HUES64 (cell line): ENCODE measurements around the gene SPEG.
"Not testable (repeated sequence)": the region's sequence is repeated elsewhere in the genome, so short reads cannot be mapped to it uniquely, and the experiment has no call there.

Experiments
- H3K27ac ChIP-seq: 2 replicates; pipeline ENCODE4 v1.7.0; 2013; ENCODE audit warnings: low read depth, low read length, inconsistent platforms
- H3K27me3 ChIP-seq: 2 replicates; pipeline ENCODE4 v1.6.1; 2013; ENCODE audit warnings: mild to moderate bottlenecking, low read length; ENCODE audit not compliant: insufficient read depth
- H3K36me3 ChIP-seq: 2 replicates; pipeline ENCODE4 v1.6.1; 2013; ENCODE audit warnings: mild to moderate bottlenecking, low read length; ENCODE audit not compliant: insufficient read depth
- H3K4me1 ChIP-seq: 2 replicates; pipeline ENCODE4 v1.6.1; 2013; ENCODE audit warnings: mild to moderate bottlenecking, low read length, moderate library complexity; ENCODE audit not compliant: insufficient read depth
- H3K4me3 ChIP-seq: 2 replicates; pipeline ENCODE4 v1.5.1; 2013; ENCODE audit warnings: mild to moderate bottlenecking, low read length, moderate library complexity
- H3K9ac ChIP-seq: 2 replicates; pipeline ENCODE4 v1.6.1; 2013; ENCODE audit warnings: mild to moderate bottlenecking, low read depth, low read length
- H3K9me3 ChIP-seq: 2 replicates; pipeline ENCODE4 v1.6.1; 2013; ENCODE audit warnings: low read depth, low read length; ENCODE audit not compliant: insufficient read depth
- WGBS: fragments of 150-250, 120-280 bp; methylation state at CpG from one replicate; pipeline ENCODE4 v1.1.7; 2013; ENCODE audit warnings: missing lambda C conversion rate; 5-methylcytosine and 5-hydroxymethylcytosine counted together

Gene SPEG

GRCh38 chr2:219405958-219406860 is 28.4 kb upstream of the SPEG start:
- Histone ChIP-seq H3K4me1 (peaks cover 15% of the 10 kb centered on the region), H3K9ac (no peak overlapping the region), H3K27me3 (no peaks in the 10 kb centered on the region), H3K27ac (no peak overlapping the region), H3K4me3 (no peak overlapping the region), H3K36me3 (no peaks in the 10 kb centered on the region), H3K9me3 (no peaks in the 10 kb centered on the region)
- WGBS: 91% methylated on average over 7 of the region's 7 CpGs

GRCh38 chr2:219406861-219407230 is 27.8 kb upstream of the SPEG start:
- WGBS: 88% methylated on average over 3 of the region's 3 CpGs

GRCh38 chr2:219407343-219407742 is 27.3 kb upstream of the SPEG start:
- H3K27ac ChIP-seq, H3K9ac ChIP-seq, H3K27me3 ChIP-seq, H3K4me3 ChIP-seq, H3K36me3 ChIP-seq, H3K9me3 ChIP-seq: not testable (repeated sequence)
- WGBS: 70% methylated on average over 5 of the region's 5 CpGs
- H3K4me1 ChIP-seq: peaks cover 11% of the 10 kb centered on the region

More at GRCh38 chr2:219406861-219407230, 27.8 kb upstream of the SPEG start:
- Histone ChIP-seq H3K4me3 (no peak overlapping the region), H3K27me3 (no peaks in the 10 kb centered on the region), H3K4me1 (peaks cover 15% of the 10 kb centered on the region), H3K9ac (no peak overlapping the region), H3K27ac (no peak overlapping the region), H3K36me3 (no peaks in the 10 kb centered on the region), H3K9me3 (no peaks in the 10 kb centered on the region)

- Histone ChIP-seq H3K36me3 (no peaks in the 10 kb centered on the region), H3K9ac (no peak overlapping the region), H3K27me3 (no peaks in the 10 kb centered on the region), H3K4me3 (no peak overlapping the region), H3K27ac (no peak overlapping the region), H3K9me3 (peaks cover 6% of the 10 kb centered on the region; the same call in 1 of the 2 replicates), H3K4me1 (peaks cover 6% of the 10 kb centered on the region; the same call in 1 of the 2 replicates)
- 94% methylated on average over 5 of the region's 5 CpGs for WGBS
These were observed 26.4 kb upstream of the SPEG start for GRCh38 chr2:219408204-219408603.

GRCh38 chr2:219408631-219409030 is 26.0 kb upstream of the SPEG start:
- no peak overlapping the region for H3K4me3 ChIP-seq
- no peak overlapping the region for H3K9ac ChIP-seq
- WGBS: 88% methylated on average over 8 of the region's 8 CpGs
- peaks cover 6% of the 10 kb centered on the region; the same call in 1 of the 2 replicates for H3K4me1 ChIP-seq
- H3K27ac ChIP-seq: no peak overlapping the region
- H3K27me3 ChIP-seq: no peaks in the 10 kb centered on the region
- no peaks in the 10 kb centered on the region for H3K36me3 ChIP-seq
- H3K9me3 ChIP-seq: peaks cover 6% of the 10 kb centered on the region; the same call in 1 of the 2 replicates

- 92% methylated on average over 5 of the region's 5 CpGs for WGBS
- no peak overlapping the region for H3K4me3 ChIP-seq
- H3K27ac ChIP-seq: no peak overlapping the region
- no peaks in the 10 kb centered on the region for H3K36me3 ChIP-seq
- no peaks in the 10 kb centered on the region for H3K27me3 ChIP-seq
- H3K9ac ChIP-seq: no peak overlapping the region
- peaks cover 3% of the 10 kb centered on the region; the same call in 1 of the 2 replicates for H3K4me1 ChIP-seq
- H3K9me3 ChIP-seq: peaks cover 6% of the 10 kb centered on the region; the same call in 1 of the 2 replicates
These were observed 25.0 kb upstream of the SPEG start for GRCh38 chr2:219409619-219410018.

GRCh38 chr2:219410390-219410789 is 24.3 kb upstream of the SPEG start:
- H3K9me3 ChIP-seq: peaks cover 6% of the 10 kb centered on the region; the same call in 1 of the 2 replicates
- no peak overlapping the region for H3K4me3 ChIP-seq
- H3K36me3 ChIP-seq: no peaks in the 10 kb centered on the region
- H3K27me3 ChIP-seq: no peaks in the 10 kb centered on the region
- H3K9ac ChIP-seq: no peak overlapping the region
- no peak overlapping the region for H3K27ac ChIP-seq
- no peaks in the 10 kb centered on the region; the same call in 1 of the 2 replicates for H3K4me1 ChIP-seq
- 94% methylated on average over 8 of the region's 8 CpGs for WGBS

- Histone ChIP-seq H3K9me3 (peaks cover 6% of the 10 kb centered on the region; the same call in 1 of the 2 replicates), H3K36me3 (no peaks in the 10 kb centered on the region), H3K4me1 (peaks cover 14% of the 10 kb centered on the region), H3K27ac (no peak overlapping the region), H3K9ac (no peak overlapping the region), H3K4me3 (no peak overlapping the region), H3K27me3 (peaks cover 13% of the 10 kb centered on the region)
- WGBS: 93% methylated on average over 4 of the region's 4 CpGs
These were observed 19.8 kb upstream of the SPEG start for GRCh38 chr2:219414857-219415256.

GRCh38 chr2:219415580-219416234 is 18.9 kb upstream of the SPEG start:
- Histone ChIP-seq H3K9me3 (peaks cover 6% of the 10 kb centered on the region; the same call in 1 of the 2 replicates), H3K36me3 (no peaks in the 10 kb centered on the region), H3K9ac (no peak overlapping the region), H3K4me1 (peaks cover 14% of the 10 kb centered on the region), H3K27me3 (peaks cover 16% of the 10 kb centered on the region), H3K4me3 (no peak overlapping the region), H3K27ac (no peak overlapping the region; the same call in 1 of the 2 replicates)
- 71% methylated on average over 5 of the region's 5 CpGs for WGBS

- 20% methylated on average over 3 of the region's 3 CpGs for WGBS
- Histone ChIP-seq H3K27me3 (peaks cover 16% of the 10 kb centered on the region), H3K9ac (no peak overlapping the region), H3K4me1 (peaks cover 14% of the 10 kb centered on the region), H3K4me3 (no peak overlapping the region), H3K9me3 (peaks cover 6% of the 10 kb centered on the region; the same call in 1 of the 2 replicates), H3K36me3 (no peaks in the 10 kb centered on the region), H3K27ac (peak overlapping the region; percentile 39; the same call in 1 of the 2 replicates)
These were observed 18.4 kb upstream of the SPEG start for GRCh38 chr2:219416235-219416602.

GRCh38 chr2:219416938-219417337 is 17.7 kb upstream of the SPEG start:
- Histone ChIP-seq H3K4me3 (no peak overlapping the region), H3K4me1 (peaks cover 14% of the 10 kb centered on the region), H3K9ac (no peak overlapping the region), H3K27me3 (peaks cover 16% of the 10 kb centered on the region), H3K27ac (peak overlapping the region; percentile 39; the same call in 1 of the 2 replicates), H3K9me3 (peaks cover 6% of the 10 kb centered on the region; the same call in 1 of the 2 replicates), H3K36me3 (no peaks in the 10 kb centered on the region)
- WGBS: 84% methylated on average over 4 of the region's 4 CpGs
